Measurements from ENCODE around the gene RPS6KC1. TPM values are rescaled to one million over a fixed set of nuclear protein-coding genes. Genes with fewer than 3 reads are reported as not detected.
"Not testable (repeated sequence)": the region's sequence is repeated elsewhere in the genome, so short reads cannot be mapped to it uniquely, and the experiment has no call there.

RPS6KC1 gene
- total RNA-seq, 1 donor, result 14.9 TPM

DNA sequence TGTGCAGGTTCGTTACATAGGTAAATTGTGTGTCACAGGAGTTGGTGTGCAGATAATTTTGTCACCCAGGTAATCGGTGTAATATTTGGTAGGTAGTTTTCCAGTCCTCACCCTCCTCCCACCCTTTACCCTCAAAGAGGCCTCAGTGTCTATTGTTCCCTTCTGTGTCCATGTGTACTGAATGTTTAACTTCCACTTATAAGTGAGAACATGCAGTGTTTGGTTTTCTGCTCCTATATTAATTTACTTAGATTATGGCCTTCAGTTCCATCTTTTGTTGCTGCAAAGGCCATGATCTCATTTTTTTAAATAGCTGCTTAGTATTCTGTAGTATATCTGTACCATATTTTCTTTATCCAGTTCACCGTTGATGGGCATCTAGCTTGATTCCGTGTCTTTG is 87.3 kb downstream of the RPS6KC1 start:
- H3K4me3 ChIP-seq (ENCODE audit: low read length), result no peak overlapping the region
- no peaks in the 10 kb centered on the region for H3K4me1 ChIP-seq (ENCODE audit: insufficient read depth, low read length)
- H3K27me3 ChIP-seq (ENCODE audit: insufficient read depth, low read length), result no peaks in the 10 kb centered on the region
- H3K9me3 ChIP-seq (ENCODE audit: low read depth, low read length), result no peaks in the 10 kb centered on the region

- Histone ChIP-seq H3K9me3 (ENCODE audit: low read depth, low read length) (no peaks in the 10 kb centered on the region), H3K4me3 (ENCODE audit: low read length) (no peak overlapping the region), H3K27me3 (ENCODE audit: insufficient read depth, low read length) (no peaks in the 10 kb centered on the region), H3K4me1 (ENCODE audit: insufficient read depth, low read length) (no peaks in the 10 kb centered on the region)
Measured at GRCh38 chr1:213138892-213139291, 87.9 kb downstream of the RPS6KC1 start.

DNA sequence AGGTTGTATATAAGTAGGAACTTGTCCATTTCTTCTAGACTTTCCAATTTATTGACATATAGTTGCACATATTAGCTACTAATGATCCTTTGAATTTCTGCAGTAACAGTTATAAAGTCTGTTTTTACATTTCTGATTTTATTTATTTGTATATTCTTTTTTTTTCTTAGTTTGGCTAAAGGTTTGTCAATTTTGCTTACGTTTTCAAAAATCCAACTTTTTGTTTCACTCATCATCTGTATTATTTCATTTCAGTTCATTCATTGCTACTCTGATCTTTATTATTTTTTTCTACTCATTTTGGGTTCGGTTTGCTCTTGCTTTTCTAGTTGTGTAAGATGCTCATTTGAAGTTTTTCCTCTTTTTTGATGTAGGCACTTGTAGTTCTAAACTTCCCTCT is 97.9 kb downstream of the RPS6KC1 start:
- Histone ChIP-seq H3K4me3 (ENCODE audit: low read length) (no peak overlapping the region), H3K9me3 (ENCODE audit: low read depth, low read length) (peaks cover 22% of the 10 kb centered on the region), H3K4me1 (ENCODE audit: insufficient read depth, low read length) (peaks cover 2% of the 10 kb centered on the region), H3K27me3 (ENCODE audit: insufficient read depth, low read length) (no peaks in the 10 kb centered on the region)

DNA sequence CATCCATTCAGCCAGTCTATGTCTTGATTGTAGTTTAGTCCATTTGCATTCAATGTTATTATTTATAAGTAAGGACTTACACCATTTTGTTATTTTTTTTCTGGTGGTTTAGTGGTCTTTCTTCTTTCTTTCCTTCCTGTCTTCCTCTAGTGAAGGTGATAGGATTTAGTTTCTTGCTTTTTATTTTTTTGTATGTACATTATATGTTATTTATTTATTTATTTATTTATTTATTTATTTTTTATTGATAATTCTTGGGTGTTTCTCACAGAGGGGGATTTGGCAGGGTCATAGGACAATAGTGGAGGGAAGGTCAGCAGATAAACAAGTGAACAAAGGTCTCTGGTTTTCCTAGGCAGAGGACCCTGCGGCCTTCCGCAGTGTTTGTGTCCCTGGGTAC is 99.0 kb downstream of the RPS6KC1 start:
- peaks cover 22% of the 10 kb centered on the region for H3K9me3 ChIP-seq (ENCODE audit: low read depth, low read length)
- H3K4me1 ChIP-seq (ENCODE audit: insufficient read depth, low read length); H3K4me3 ChIP-seq (ENCODE audit: low read length); H3K27me3 ChIP-seq (ENCODE audit: insufficient read depth, low read length): not testable (repeated sequence)

- Histone ChIP-seq H3K9me3 (ENCODE audit: low read depth, low read length) (peaks cover 6% of the 10 kb centered on the region), H3K27me3 (ENCODE audit: insufficient read depth, low read length) (no peaks in the 10 kb centered on the region), H3K4me3 (ENCODE audit: low read length) (no peak overlapping the region), H3K4me1 (ENCODE audit: insufficient read depth, low read length) (peaks cover 5% of the 10 kb centered on the region)
Measured at GRCh38 chr1:213154056-213154685, 103.1 kb downstream of the RPS6KC1 start.

DNA sequence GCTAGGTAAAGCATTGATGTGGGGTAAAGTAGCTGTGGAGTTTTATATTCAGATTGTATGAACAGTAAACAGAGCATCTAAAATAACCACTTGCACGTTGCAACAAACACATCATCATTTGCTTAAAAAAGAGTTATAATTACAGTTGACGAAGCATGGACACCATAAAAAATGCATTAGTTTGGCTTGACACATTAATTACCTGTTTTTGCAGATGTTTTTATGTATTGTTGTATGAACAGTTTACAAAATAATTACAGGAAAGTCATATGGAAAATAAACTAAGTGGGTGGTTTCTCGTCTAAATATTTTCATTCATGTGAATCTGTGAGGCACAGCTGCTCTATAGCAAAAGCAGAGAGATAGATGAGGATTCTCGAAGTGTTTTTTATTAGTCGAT is 108.3 kb downstream of the RPS6KC1 start:
- Histone ChIP-seq H3K4me1 (ENCODE audit: insufficient read depth, low read length) (no peaks in the 10 kb centered on the region), H3K4me3 (ENCODE audit: low read length) (no peak overlapping the region), H3K27me3 (ENCODE audit: insufficient read depth, low read length) (no peaks in the 10 kb centered on the region), H3K9me3 (ENCODE audit: low read depth, low read length) (no peaks in the 10 kb centered on the region)

GRCh38 chr1:213160442-213160841 is 109.4 kb downstream of the RPS6KC1 start:
- not testable (repeated sequence) for H3K27me3 ChIP-seq (ENCODE audit: insufficient read depth, low read length); H3K4me3 ChIP-seq (ENCODE audit: low read length); H3K4me1 ChIP-seq (ENCODE audit: insufficient read depth, low read length); H3K9me3 ChIP-seq (ENCODE audit: low read depth, low read length)

DNA sequence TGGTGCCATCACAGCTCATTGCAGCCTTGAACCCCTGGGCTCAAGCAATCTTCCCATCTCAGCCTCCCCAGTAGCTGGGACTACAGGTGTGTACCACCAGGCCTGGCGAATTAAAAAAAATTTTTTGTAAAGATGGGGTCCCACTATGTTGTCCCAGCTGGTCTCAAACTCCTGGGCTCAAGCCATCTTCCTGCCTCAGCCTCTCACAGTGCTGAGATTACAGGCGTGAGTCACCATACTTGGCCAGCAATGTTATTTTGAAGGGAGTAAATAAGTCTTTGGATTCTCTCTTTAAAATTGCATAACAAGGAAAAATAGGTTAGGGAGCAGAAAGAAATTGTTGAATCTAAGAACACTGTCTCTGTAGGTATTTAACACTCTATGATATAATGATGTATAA is 111.3 kb downstream of the RPS6KC1 start:
- H3K4me3 ChIP-seq (ENCODE audit: low read length), result no peak overlapping the region
- no peaks in the 10 kb centered on the region for H3K9me3 ChIP-seq (ENCODE audit: low read depth, low read length)
- H3K4me1 ChIP-seq (ENCODE audit: insufficient read depth, low read length), result no peaks in the 10 kb centered on the region
- H3K27me3 ChIP-seq (ENCODE audit: insufficient read depth, low read length), result no peaks in the 10 kb centered on the region

DNA sequence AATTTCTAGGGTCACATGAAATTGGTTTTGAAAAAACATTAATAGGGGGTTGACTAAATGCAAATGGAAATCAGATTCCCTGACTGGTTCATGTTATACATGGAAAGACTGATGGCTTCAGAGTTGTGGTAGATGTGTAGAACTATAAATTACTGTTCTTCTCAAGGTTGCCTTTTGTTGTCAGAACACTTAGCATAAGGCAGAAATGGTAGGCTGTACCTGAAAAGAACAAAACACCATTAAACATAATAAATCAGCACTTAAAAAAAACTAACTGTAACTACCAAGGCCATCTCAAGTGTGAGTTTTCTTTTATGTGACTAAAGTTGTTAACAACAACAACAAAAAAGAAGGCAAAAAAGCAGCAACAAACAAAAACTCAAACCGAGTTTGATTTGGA is 111.8 kb downstream of the RPS6KC1 start:
- Histone ChIP-seq H3K9me3 (ENCODE audit: low read depth, low read length) (no peaks in the 10 kb centered on the region), H3K4me1 (ENCODE audit: insufficient read depth, low read length) (no peaks in the 10 kb centered on the region), H3K4me3 (ENCODE audit: low read length) (no peak overlapping the region), H3K27me3 (ENCODE audit: insufficient read depth, low read length) (no peaks in the 10 kb centered on the region)

GRCh38 chr1:213163278-213163711 is 112.3 kb downstream of the RPS6KC1 start:
- H3K4me1 ChIP-seq (ENCODE audit: insufficient read depth, low read length), result no peaks in the 10 kb centered on the region
- no peaks in the 10 kb centered on the region for H3K9me3 ChIP-seq (ENCODE audit: low read depth, low read length)
- H3K27me3 ChIP-seq (ENCODE audit: insufficient read depth, low read length), result no peaks in the 10 kb centered on the region
- no peak overlapping the region for H3K4me3 ChIP-seq (ENCODE audit: low read length)

DNA sequence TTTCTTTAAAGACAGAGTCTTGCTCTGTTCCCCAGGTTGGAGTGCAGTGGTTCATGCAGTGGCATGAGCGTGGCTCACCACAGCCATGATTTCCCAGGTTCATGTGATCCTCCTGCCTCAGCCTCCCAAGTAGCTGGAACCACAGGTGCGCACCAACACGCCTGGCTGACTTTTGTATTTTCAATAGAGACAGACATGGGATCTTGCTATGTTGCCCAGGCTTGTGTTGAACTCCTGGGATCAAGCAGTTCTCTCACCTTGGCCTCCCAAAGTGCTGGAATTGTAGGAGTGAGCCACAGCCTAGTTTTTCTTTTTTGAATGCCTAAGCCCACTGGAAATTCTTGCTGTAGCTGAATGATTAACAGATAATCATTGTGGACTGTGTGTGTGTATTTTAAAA is 113.5 kb downstream of the RPS6KC1 start:
- H3K4me3 ChIP-seq (ENCODE audit: low read length), result no peak overlapping the region
- no peaks in the 10 kb centered on the region for H3K4me1 ChIP-seq (ENCODE audit: insufficient read depth, low read length)
- no peaks in the 10 kb centered on the region for H3K27me3 ChIP-seq (ENCODE audit: insufficient read depth, low read length)
- no peaks in the 10 kb centered on the region for H3K9me3 ChIP-seq (ENCODE audit: low read depth, low read length)

DNA sequence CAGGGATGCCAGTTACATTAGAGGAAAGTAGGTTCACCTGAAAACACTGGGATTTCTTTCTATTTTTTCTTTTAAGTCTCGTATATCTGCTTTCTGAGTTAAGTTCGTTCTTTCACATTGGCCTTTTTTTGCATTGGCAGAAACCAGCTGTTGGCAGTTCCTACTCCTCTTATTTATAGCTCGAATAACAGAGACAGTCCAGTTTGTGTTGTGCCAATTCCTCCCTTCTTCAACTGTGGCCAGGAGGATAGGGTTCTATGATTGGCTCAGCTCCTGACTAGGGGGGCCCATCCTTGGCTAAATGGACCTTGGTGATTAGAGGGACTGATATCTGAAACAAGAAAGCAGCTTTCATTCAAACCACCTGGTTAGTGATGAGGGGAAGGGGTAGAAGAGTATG is 115.8 kb downstream of the RPS6KC1 start:
- no peak overlapping the region for H3K4me3 ChIP-seq (ENCODE audit: low read length)
- no peaks in the 10 kb centered on the region for H3K9me3 ChIP-seq (ENCODE audit: low read depth, low read length)
- H3K27me3 ChIP-seq (ENCODE audit: insufficient read depth, low read length), result no peaks in the 10 kb centered on the region
- no peaks in the 10 kb centered on the region for H3K4me1 ChIP-seq (ENCODE audit: insufficient read depth, low read length)

GRCh38 chr1:213171711-213172110 is 120.7 kb downstream of the RPS6KC1 start:
- Histone ChIP-seq H3K27me3 (ENCODE audit: insufficient read depth, low read length) (no peaks in the 10 kb centered on the region), H3K4me1 (ENCODE audit: insufficient read depth, low read length) (no peaks in the 10 kb centered on the region), H3K4me3 (ENCODE audit: low read length) (no peak overlapping the region), H3K9me3 (ENCODE audit: low read depth, low read length) (no peaks in the 10 kb centered on the region)

DNA sequence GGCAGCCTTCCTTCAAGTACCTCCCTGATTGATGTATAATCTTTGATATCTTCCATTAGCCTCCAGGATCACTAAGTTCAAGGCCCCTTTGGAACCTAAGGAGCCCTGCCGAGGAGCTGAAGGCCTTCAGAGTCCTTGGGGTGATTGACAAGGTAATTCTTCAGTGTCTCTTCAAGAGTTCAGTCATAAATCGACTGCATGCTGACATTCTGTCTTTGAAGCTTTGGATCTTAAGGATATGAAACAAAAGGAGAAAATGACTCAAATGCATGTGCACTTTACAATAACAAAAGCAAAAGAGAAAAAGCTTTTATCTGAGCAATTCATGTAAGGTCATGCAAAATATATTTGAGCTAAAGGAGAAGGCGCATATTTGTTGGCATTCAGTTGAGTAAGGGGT is 125.3 kb downstream of the RPS6KC1 start:
- no peaks in the 10 kb centered on the region for H3K4me1 ChIP-seq (ENCODE audit: insufficient read depth, low read length)
- no peak overlapping the region for H3K4me3 ChIP-seq (ENCODE audit: low read length)

DNA sequence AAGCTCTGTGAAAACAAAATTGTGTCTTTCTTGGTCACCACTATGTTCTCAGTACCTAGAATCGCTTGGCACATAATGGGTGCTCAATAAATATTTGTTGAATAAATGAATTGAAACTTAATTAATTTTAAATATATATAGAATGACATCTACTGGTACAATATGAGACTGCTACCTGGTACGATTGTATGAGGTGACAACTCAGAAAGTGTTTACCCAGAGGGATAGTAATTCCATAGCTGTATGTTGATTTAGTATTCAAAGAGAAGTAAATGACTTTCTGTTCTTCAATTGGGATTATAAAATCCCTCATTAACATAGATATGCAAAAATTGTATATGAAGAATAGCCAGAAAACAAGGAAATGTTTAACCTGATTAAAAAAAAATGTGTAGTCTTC is 128.7 kb downstream of the RPS6KC1 start:
- Histone ChIP-seq H3K27me3 (ENCODE audit: insufficient read depth, low read length) (no peaks in the 10 kb centered on the region), H3K4me3 (ENCODE audit: low read length) (no peak overlapping the region), H3K4me1 (ENCODE audit: insufficient read depth, low read length) (no peaks in the 10 kb centered on the region), H3K9me3 (ENCODE audit: low read depth, low read length) (peaks cover 3% of the 10 kb centered on the region)

More for the DNA sequence above, 125.3 kb downstream of the RPS6KC1 start:
- Histone ChIP-seq H3K9me3 (ENCODE audit: low read depth, low read length) (no peaks in the 10 kb centered on the region), H3K27me3 (ENCODE audit: insufficient read depth, low read length) (no peaks in the 10 kb centered on the region)

DNA sequence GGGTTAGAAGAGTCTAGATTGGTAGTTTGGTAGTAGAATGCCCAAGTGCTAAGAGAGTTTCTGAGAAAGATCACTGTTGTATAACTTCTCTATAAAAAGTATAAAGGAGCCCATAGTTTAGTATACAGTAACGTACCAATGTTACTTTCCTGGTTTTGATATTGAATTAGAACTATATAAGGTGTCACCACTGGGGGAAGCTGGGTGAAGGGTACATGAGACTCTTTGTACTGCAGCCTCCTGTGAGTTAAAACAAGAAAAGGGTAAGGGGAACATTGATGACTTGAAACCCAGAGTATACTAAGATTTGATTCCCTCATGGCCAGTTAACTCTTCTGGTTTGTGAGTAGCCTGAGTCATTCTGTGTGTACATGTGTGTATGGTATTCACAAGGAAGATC is 129.8 kb downstream of the RPS6KC1 start:
- no peaks in the 10 kb centered on the region for H3K4me1 ChIP-seq (ENCODE audit: insufficient read depth, low read length)
- H3K27me3 ChIP-seq (ENCODE audit: insufficient read depth, low read length), result no peaks in the 10 kb centered on the region
- peaks cover 7% of the 10 kb centered on the region for H3K9me3 ChIP-seq (ENCODE audit: low read depth, low read length)
- H3K4me3 ChIP-seq (ENCODE audit: low read length), result no peak overlapping the region
